Activated naive CD8-positive, alpha-beta T cell (primary cell): ENCODE data around the gene MYH14.

Experiments used
- H3K27ac Mint-ChIP-seq: one replicate; pipeline ENCODE4 v1.8.0; 2021; ENCODE audit warnings: mixed read lengths
- H3K27me3 Mint-ChIP-seq: one replicate; pipeline ENCODE4 v1.8.0; 2021; ENCODE audit warnings: mixed read lengths
- H3K36me3 Mint-ChIP-seq: one replicate; pipeline ENCODE4 v1.8.0; 2021; ENCODE audit warnings: mixed read lengths
- H3K4me1 Mint-ChIP-seq: one replicate; pipeline ENCODE4 v1.8.0; 2021; ENCODE audit warnings: low read depth, mixed read lengths
- H3K4me3 Mint-ChIP-seq: one replicate; pipeline ENCODE4 v1.8.0; 2021; ENCODE audit warnings: mild to moderate bottlenecking, mixed read lengths
- H3K9me3 Mint-ChIP-seq: one replicate; pipeline ENCODE4 v1.8.0; 2021; ENCODE audit warnings: low read depth, mixed read lengths

MYH14 gene

GRCh38 chr19:50300051-50300450 is 96.6 kb downstream of the MYH14 start:
- H3K4me3 Mint-ChIP-seq: no peak overlapping the region
- no peak overlapping the region for H3K27ac Mint-ChIP-seq
- peaks cover 5% of the 10 kb centered on the region for H3K4me1 Mint-ChIP-seq
- peaks cover 4% of the 10 kb centered on the region for H3K36me3 Mint-ChIP-seq
- H3K27me3 Mint-ChIP-seq: peaks cover 18% of the 10 kb centered on the region
- no peaks in the 10 kb centered on the region for H3K9me3 Mint-ChIP-seq

- H3K4me1 Mint-ChIP-seq: peaks cover 5% of the 10 kb centered on the region
- H3K27ac Mint-ChIP-seq: no peak overlapping the region
- no peak overlapping the region for H3K4me3 Mint-ChIP-seq
- H3K27me3 Mint-ChIP-seq: peaks cover 20% of the 10 kb centered on the region
- peaks cover 4% of the 10 kb centered on the region for H3K36me3 Mint-ChIP-seq
- H3K9me3 Mint-ChIP-seq: no peaks in the 10 kb centered on the region
Observed at GRCh38 chr19:50300814-50301606, 97.6 kb downstream of the MYH14 start.

- peaks cover 24% of the 10 kb centered on the region for H3K27me3 Mint-ChIP-seq
- peaks cover 5% of the 10 kb centered on the region for H3K4me1 Mint-ChIP-seq
- H3K4me3 Mint-ChIP-seq: no peak overlapping the region
- H3K27ac Mint-ChIP-seq: no peak overlapping the region
- H3K9me3 Mint-ChIP-seq: no peaks in the 10 kb centered on the region
- H3K36me3 Mint-ChIP-seq: peaks cover 4% of the 10 kb centered on the region
Observed at GRCh38 chr19:50301607-50301971, 98.2 kb downstream of the MYH14 start.

GRCh38 chr19:50303558-50303957 is 100.1 kb downstream of the MYH14 start:
- Mint-ChIP-seq H3K36me3 (peaks cover 4% of the 10 kb centered on the region), H3K27ac (no peak overlapping the region), H3K9me3 (no peaks in the 10 kb centered on the region), H3K27me3 (peaks cover 35% of the 10 kb centered on the region), H3K4me1 (peaks cover 5% of the 10 kb centered on the region), H3K4me3 (no peak overlapping the region)

- Mint-ChIP-seq H3K27me3 (peaks cover 43% of the 10 kb centered on the region), H3K36me3 (no peaks in the 10 kb centered on the region), H3K27ac (no peak overlapping the region), H3K4me3 (no peak overlapping the region), H3K4me1 (peaks cover 10% of the 10 kb centered on the region), H3K9me3 (no peaks in the 10 kb centered on the region)
Observed at GRCh38 chr19:50308991-50309390, 105.6 kb downstream of the MYH14 start.

- Mint-ChIP-seq H3K4me1 (peaks cover 12% of the 10 kb centered on the region), H3K27me3 (peaks cover 46% of the 10 kb centered on the region), H3K4me3 (no peak overlapping the region), H3K9me3 (no peaks in the 10 kb centered on the region), H3K27ac (no peak overlapping the region), H3K36me3 (no peaks in the 10 kb centered on the region)
Observed at GRCh38 chr19:50309396-50310125, 106.1 kb downstream of the MYH14 start.

- no peak overlapping the region for H3K4me3 Mint-ChIP-seq
- H3K27ac Mint-ChIP-seq: no peak overlapping the region
- H3K36me3 Mint-ChIP-seq: no peaks in the 10 kb centered on the region
- peaks cover 46% of the 10 kb centered on the region for H3K27me3 Mint-ChIP-seq
- peaks cover 17% of the 10 kb centered on the region for H3K4me1 Mint-ChIP-seq
- H3K9me3 Mint-ChIP-seq: no peaks in the 10 kb centered on the region
Observed at GRCh38 chr19:50310759-50311465, 107.5 kb downstream of the MYH14 start.

- H3K27ac Mint-ChIP-seq: no peak overlapping the region
- no peaks in the 10 kb centered on the region for H3K36me3 Mint-ChIP-seq
- H3K27me3 Mint-ChIP-seq: peaks cover 40% of the 10 kb centered on the region
- no peak overlapping the region for H3K4me3 Mint-ChIP-seq
- no peaks in the 10 kb centered on the region for H3K9me3 Mint-ChIP-seq
- H3K4me1 Mint-ChIP-seq: peaks cover 19% of the 10 kb centered on the region
Observed at GRCh38 chr19:50311723-50312635, 108.6 kb downstream of the MYH14 start.

- H3K4me1 Mint-ChIP-seq: peaks cover 19% of the 10 kb centered on the region
- H3K9me3 Mint-ChIP-seq: no peaks in the 10 kb centered on the region
- no peak overlapping the region for H3K4me3 Mint-ChIP-seq
- peaks cover 34% of the 10 kb centered on the region for H3K27me3 Mint-ChIP-seq
- H3K36me3 Mint-ChIP-seq: no peaks in the 10 kb centered on the region
- no peak overlapping the region for H3K27ac Mint-ChIP-seq
Observed at GRCh38 chr19:50312967-50313811, 109.8 kb downstream of the MYH14 start.

GRCh38 chr19:50313812-50314536 is 110.6 kb downstream of the MYH14 start:
- Mint-ChIP-seq H3K9me3 (no peaks in the 10 kb centered on the region), H3K4me3 (no peak overlapping the region), H3K36me3 (no peaks in the 10 kb centered on the region), H3K27me3 (peaks cover 29% of the 10 kb centered on the region), H3K27ac (no peak overlapping the region), H3K4me1 (peaks cover 19% of the 10 kb centered on the region)

GRCh38 chr19:50314724-50315708 is 111.6 kb downstream of the MYH14 start:
- Mint-ChIP-seq H3K9me3 (no peaks in the 10 kb centered on the region), H3K27me3 (peaks cover 27% of the 10 kb centered on the region), H3K27ac (no peak overlapping the region), H3K4me3 (peak overlapping the region; percentile 67), H3K4me1 (peaks cover 19% of the 10 kb centered on the region), H3K36me3 (no peaks in the 10 kb centered on the region)

GRCh38 chr19:50315773-50316448 is 112.5 kb downstream of the MYH14 start:
- no peaks in the 10 kb centered on the region for H3K9me3 Mint-ChIP-seq
- H3K4me1 Mint-ChIP-seq: peaks cover 19% of the 10 kb centered on the region
- H3K36me3 Mint-ChIP-seq: no peaks in the 10 kb centered on the region
- peak overlapping the region; percentile 67 for H3K4me3 Mint-ChIP-seq
- no peak overlapping the region for H3K27ac Mint-ChIP-seq
- H3K27me3 Mint-ChIP-seq: peaks cover 19% of the 10 kb centered on the region
